ENCODE data around the gene AXDND1.

Gene AXDND1

DNA sequence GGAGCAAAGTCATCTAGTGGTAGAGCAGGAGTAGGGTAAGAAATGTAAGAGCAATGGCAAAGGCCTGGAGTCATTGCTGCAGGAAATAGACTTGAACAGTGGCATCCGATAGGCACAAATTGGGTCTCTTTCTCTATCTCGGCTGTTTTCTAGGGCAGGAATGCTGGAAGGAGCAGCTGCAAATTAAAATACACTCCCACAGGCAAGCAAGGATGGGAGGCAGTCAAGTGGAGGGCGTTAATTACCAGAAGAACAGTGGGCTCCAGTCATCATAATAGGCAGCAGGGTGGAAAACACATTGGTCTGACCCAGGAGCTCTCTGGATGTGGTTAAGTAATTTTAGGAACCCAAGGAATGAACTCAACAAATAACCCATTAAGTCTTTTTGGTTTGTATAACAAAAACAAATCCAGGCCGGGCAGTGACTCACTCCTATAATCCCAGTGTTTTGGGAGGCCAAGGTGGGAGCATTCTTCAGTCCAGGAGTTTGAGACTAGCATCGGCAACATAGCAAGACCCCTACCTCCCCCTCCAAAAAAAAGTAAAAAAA is 218.1 kb downstream of the AXDND1 start:
- no peak for DNase-seq (ENCODE audit: low read depth in 2 of 2)

DNA sequence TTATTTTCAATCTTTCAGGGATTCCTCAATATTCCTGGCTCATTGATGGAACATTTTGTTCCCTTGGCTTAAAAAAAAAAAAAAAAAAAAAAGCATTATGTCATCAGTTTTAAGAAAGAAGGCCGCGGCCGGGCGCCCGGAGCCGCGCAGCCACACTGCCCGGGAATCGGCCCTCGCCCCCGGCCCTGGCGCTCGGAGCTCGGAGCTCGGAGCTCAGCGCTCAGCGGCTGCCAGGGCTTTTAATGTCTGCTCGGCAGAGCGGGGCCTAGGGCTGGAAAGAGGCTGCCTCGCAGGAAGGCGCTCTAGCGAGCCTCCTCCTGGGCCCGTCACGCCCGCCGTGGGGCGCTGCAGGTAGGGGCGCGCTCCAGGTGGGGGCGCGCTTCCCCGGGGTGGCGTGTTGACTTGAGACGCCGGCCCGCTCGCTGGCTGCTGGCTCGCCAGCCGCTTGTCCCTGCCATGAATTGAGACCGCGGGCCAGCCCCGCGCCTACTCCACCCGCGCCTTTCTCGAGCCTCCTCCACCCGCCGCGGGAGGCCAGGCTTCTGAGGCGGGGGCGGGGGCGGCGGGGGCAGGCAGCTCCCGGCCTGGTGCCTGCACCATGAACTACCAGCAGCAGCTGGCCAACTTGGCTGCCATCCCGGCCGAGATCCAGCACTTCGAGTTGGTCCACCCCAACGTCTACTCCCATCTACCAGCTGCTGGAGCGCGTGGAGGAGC is 220.5 kb downstream of the AXDND1 start:
- no peak for DNase-seq (ENCODE audit: low read depth in 2 of 2)

DNA sequence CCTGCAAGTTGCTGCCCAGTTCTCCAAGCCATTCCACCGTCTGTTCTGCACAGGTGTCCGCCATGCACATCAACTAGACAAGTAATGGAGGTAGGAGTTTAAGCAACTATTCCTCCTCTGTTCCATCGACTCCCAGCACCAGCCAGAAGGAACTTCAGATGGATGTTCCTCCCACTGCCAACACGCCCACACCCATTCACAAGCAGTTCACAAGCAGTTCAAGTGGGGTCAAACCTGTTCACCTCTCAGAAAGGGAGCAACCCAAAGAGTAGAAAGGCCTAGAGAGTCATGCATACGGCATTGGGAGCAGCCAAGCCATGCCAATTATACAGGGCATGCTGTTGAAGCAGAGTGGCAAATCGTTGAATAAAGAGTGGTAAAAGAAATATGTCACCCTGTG is 221.6 kb downstream of the AXDND1 start:
- no peak for DNase-seq (ENCODE audit: low read depth in 2 of 2)

DNA sequence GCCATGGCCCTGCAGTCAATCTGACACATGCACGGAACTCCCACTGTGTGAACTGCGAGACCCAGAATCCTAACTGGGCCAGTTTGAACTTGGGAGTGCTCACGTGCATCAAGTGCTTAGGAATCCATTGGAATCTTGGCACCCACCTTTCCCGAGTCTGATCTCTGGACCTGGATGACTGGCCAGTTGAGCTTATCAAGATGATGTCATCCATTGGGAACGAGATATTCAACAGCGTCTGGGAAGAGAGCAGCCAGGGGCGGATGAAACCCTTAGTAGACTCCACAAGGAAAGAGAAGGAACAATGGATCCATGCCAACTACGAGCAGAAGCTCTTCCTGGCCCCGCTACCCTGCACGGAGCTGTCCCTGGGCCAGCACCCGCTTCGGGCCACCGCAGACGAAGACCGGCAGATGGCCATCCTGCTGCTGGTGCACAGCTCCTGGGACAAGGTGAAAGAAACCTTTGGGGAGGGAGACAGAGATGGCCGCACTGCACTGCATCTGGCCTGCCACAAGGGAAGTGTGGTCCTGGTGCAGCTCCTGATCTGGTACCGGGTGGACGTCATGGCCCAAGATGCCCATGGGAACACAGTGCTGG is 222.8 kb downstream of the AXDND1 start:
- DNase-seq (ENCODE audit: low read depth in 2 of 2) = no peak

DNA sequence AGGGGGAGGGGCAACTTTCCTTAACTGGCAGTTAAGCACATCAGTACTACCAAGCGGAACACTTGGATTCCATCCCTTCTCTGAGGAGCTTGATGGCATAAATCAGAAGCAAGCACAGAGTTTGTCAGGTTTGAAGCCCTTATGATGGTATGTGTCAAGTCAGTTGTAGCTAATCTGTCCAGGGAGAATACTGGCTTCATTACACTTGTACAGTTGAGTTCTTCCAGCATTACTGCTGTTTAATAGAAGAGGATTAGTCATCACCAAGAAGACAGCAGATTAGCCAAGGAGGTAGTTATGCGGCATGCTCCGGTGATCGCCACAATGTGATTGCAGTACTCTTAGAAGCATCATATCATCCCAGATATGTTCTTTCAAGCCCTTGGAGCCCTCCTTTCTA is 223.7 kb downstream of the AXDND1 start:
- DNase-seq (ENCODE audit: low read depth in 2 of 2) = no peak

DNA sequence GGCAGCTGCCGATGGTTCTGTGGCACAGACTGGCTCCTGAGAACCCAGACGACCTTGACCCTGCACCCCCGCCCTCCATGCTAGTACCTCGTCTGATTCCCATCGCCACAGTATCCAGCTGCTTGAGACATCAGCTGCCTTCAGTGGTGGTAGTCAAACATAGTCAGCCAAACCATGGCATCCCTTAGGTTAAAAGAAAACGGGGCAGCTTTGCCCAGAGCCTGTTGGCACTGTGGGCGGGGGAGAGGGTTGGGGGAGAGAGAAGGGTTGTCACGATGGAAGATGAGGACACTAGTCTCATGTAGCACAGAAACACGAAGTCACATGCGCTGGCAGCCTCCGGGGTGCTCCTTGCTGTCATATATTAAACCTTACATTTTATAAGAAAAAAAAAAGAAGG is 224.9 kb downstream of the AXDND1 start:
- no peak for DNase-seq (ENCODE audit: low read depth in 2 of 2)

DNA sequence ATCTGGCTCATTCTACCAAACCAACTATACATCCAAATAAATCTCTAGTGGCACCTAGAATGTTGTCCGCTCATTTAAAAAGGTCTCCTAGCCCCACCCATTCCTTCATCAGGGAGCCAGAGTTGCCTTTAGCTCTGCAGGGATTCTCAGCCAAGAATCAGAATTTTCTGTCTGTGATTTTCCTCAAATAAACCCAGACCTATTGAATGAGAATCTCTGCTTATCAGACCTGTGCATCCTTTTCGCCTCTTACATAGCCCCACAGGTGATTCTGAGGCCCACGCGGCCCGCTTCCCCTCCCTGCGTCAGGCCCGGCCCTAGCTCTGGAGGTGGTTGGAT is 225.5 kb downstream of the AXDND1 start:
- DNase-seq (ENCODE audit: low read depth in 2 of 2) = no peak

DNA sequence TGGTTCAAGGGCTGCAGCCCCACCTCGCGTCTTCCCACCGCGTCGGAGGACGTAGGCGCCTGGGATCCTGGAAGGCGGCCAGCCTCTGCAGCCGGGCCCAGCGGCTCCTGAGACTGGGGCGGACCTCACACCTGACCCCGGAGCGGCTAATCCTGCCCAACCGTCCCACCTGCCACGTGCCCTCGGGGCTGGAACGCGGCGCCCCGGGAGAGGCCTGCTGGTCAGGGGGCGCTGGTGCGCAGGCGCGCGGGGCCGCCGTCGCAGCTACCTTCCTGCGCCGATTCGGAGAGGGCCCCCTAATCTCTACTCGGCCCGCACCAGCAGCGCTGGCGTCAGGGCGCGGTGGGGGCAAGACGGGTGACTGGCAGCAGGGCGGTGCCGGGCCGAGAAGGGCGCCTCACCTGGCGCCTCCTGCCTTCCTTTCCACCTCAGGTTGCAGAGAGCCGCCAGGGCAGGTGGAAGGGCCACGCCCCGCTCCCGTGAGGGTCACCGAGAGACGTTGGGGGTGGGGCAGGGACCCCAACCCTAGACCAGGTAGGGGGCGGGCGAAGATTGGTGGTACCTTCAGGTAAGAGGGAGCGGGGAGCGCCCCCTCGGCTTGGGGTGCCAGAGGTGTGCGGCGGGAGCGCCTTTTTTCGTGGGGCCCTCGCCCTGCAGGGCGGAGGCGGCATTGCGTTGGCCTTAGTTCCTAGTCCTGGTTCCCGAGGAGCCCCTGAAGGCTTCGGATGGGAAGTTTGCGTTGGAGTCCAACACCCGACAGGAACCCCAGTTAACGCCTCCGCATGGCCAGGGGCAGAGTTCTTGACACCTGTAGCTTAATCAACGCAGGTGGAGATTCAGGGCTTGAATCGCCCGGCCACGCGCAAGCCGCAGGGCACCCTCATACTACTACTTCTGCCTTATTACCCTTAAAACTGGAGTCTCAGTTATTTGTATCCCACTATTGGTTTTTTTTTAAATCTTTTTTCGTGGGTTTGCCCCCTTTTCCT is 226.1 kb downstream of the AXDND1 start, which contains the start of gene TDRD5:
Gene TDRD5, plus strand, starts transcription at position 241 of the 989 bp plus-strand sequence. CDS start 784 bp downstream, outside the sequence.
- no peak for DNase-seq (ENCODE audit: low read depth in 2 of 2)

DNA sequence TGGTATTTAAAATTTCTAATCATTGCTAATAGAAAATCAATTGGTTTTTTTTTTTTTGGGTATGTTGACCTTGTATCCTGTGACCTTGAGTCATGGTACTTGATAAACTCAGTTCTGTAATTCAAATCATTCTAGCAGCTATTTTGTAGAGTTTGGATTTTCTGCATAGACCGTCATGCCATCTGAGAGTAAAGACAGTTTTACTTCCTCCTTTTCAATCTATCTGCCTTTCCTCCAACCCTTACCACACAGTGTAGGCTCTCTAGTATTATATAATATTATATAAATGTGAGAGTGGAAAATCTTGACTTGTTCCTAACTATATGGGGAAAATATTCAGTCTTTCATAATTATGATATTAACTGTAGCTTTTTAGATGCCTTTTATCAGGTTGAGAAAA is 232.9 kb downstream of the AXDND1 start:
- DNase-seq (ENCODE audit: low read depth in 2 of 2) = no peak

DNA sequence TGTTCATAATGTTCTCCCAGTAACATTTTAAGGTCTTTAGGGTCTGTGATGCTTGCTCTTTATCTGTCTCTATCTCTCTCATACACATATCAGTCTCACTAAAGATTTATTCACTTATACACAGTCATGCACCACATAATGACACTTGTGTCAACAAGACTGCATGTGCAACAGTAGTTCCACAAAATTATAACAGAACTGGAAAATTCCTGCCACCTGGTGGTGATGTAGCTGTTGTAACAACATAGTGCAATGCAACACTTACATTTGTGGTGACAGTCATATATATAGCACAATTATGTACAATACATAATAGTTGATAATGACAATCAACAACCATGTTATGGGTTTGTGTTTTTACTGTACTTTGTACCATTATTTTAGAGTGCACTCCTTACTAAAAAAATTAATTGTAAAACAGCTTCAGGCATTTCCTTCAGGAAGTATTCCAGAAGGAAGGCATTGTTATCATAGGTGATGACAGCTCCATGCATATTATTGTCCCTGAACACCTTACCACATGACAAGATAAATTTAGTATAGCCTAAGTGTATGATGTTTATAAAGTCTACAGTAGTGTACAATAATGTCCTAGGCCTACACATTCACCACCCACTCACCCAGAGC is 234.0 kb downstream of the AXDND1 start:
- no peak for DNase-seq (ENCODE audit: low read depth in 2 of 2)

DNA sequence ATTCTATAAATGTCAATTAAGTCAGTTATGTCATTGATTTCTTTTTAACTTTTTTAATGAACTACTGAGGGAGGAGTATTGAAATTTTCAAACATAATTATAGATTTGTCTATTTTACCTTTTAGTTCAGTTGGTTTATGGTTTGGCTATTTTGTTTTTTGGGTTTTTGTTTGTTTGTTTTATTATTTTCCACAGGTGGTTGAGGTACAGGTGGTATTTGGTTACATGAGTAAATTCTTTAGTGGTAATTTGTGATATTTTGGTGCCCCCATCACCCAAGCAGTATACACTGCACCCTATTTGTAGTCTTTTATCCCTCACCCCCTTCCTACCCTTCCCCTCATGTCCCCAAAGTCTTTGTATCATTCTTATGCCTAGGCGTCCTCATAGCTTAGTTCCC is 235.3 kb downstream of the AXDND1 start:
- DNase-seq (ENCODE audit: low read depth in 2 of 2) = no peak
